Activated T-cell treated with anti-CD3 and anti-CD28 coated beads for 24 hours (primary cell): ENCODE data around the gene CTPS2.
"Not testable (repeated sequence)": the region's sequence is repeated elsewhere in the genome, so short reads cannot be mapped to it uniquely, and the experiment has no call there.

Experiments
- DNase-seq: peaks from one replicate; pipeline ENCODE4 v3.0.0-alpha.2; 2020; ENCODE audit warnings: low read depth

CTPS2 gene

GRCh38 chrX:16604337-16604736 lies 108.1 kb downstream of the CTPS2 start:
- DNase-seq = no peak

- no peak for DNase-seq
Measured at GRCh38 chrX:16603822-16604221, 108.6 kb downstream of the CTPS2 start.

- not testable (repeated sequence) for DNase-seq
Measured at GRCh38 chrX:16603235-16603634, 109.2 kb downstream of the CTPS2 start.

GRCh38 chrX:16601885-16602284 lies 110.6 kb downstream of the CTPS2 start:
- no peak for DNase-seq

- no peak for DNase-seq
Measured at GRCh38 chrX:16594490-16594889, 118.0 kb downstream of the CTPS2 start.

GRCh38 chrX:16593801-16594200 lies 118.7 kb downstream of the CTPS2 start:
- no peak for DNase-seq

- DNase-seq = no peak
Measured at GRCh38 chrX:16592194-16592770, 120.2 kb downstream of the CTPS2 start.

- no peak for DNase-seq
Measured at GRCh38 chrX:16589826-16590225, 122.6 kb downstream of the CTPS2 start.

GRCh38 chrX:16589211-16589610 lies 123.3 kb downstream of the CTPS2 start:
- DNase-seq = no peak

- DNase-seq = no peak
Measured at GRCh38 chrX:16588266-16588665, 124.2 kb downstream of the CTPS2 start.

- DNase-seq = no peak
Measured at GRCh38 chrX:16587836-16588235, 124.6 kb downstream of the CTPS2 start.

- no peak for DNase-seq
Measured at GRCh38 chrX:16586377-16587112, 125.9 kb downstream of the CTPS2 start.

GRCh38 chrX:16585486-16586376 lies 126.7 kb downstream of the CTPS2 start:
- no peak for DNase-seq

GRCh38 chrX:16580004-16580797 lies 132.3 kb downstream of the CTPS2 start:
- not testable (repeated sequence) for DNase-seq

GRCh38 chrX:16579517-16579916 lies 133.0 kb downstream of the CTPS2 start:
- no peak for DNase-seq

- no peak for DNase-seq
Measured at GRCh38 chrX:16578218-16578617, 134.3 kb downstream of the CTPS2 start.

GRCh38 chrX:16577483-16578029 lies 134.9 kb downstream of the CTPS2 start:
- DNase-seq = no peak

GRCh38 chrX:16575388-16575787 lies 137.1 kb downstream of the CTPS2 start:
- DNase-seq = not testable (repeated sequence)

- DNase-seq = no peak
Measured at GRCh38 chrX:16573781-16574180, 138.7 kb downstream of the CTPS2 start.

- DNase-seq = no peak
Measured at GRCh38 chrX:16567681-16568080, 144.8 kb downstream of the CTPS2 start.

GRCh38 chrX:16566571-16566970 lies 145.9 kb downstream of the CTPS2 start:
- no peak for DNase-seq

GRCh38 chrX:16560173-16560572 lies 152.3 kb downstream of the CTPS2 start:
- DNase-seq = no peak
